AG08396 (cell line): ENCODE data around the gene THAP7.
"Not testable (repeated sequence)": the region's sequence is repeated elsewhere in the genome, so short reads cannot be mapped to it uniquely, and the experiment has no call there.

ENCODE experiments used
- DNase-seq: peaks from one replicate; pipeline ENCODE4 v3.0.0; 2012; ENCODE audit warnings: low spot score, mixed read lengths

THAP7 gene

DNA sequence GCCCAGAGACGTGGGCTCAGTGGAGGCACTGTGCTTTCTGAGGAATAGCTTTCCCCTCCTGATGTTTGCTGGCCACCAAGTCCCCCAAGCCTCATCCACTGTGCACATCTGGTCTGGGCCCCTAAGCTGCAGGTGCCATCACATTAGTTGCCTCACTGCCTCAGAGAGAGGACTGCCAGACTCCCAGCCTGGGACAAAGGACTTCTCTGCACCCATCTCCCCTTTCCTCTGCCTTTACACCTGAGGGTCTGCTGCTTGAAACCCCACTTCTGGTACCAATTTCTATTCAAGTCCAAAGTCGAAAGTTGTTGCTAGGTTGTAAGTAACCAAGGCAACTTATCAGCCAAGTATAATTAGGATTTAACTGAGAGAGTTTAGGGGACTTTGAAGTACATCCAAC lies 23.5 kb downstream of the THAP7 start:
- DNase-seq, result no peak

DNA sequence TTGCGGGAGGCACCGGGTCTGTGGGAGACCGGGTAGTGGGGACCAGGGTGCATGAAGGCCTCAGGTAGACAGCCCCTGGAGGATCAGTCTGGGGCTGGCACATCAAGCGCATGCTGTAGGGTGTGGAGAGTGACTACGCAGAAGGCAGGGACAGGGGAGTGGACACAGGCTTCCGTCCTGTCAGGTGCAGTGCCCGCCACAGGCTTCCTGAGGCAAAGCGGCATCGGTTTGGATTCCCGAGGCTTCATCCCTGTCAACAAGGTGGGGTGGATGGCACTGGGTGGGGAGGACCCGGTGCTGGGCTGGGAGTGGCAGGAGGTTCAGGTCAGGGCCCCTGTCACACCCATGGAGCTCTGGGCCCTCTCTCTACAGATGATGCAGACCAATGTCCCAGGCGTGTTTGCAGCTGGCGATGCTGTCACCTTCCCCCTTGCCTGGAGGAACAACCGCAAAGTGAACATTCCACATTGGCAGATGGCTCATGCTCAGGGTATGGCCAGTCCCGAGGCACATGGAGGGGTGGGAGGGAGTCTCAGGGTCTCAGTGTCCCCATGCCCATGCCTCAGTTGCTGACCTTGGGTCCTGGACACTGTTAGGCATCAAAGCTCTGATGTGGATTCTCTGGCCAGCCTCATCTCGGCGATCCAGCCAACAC lies 24.3 kb downstream of the THAP7 start:
- DNase-seq, result no peak

GRCh38 chr22:20977019-20977418 lies 24.9 kb downstream of the THAP7 start:
- no peak for DNase-seq

DNA sequence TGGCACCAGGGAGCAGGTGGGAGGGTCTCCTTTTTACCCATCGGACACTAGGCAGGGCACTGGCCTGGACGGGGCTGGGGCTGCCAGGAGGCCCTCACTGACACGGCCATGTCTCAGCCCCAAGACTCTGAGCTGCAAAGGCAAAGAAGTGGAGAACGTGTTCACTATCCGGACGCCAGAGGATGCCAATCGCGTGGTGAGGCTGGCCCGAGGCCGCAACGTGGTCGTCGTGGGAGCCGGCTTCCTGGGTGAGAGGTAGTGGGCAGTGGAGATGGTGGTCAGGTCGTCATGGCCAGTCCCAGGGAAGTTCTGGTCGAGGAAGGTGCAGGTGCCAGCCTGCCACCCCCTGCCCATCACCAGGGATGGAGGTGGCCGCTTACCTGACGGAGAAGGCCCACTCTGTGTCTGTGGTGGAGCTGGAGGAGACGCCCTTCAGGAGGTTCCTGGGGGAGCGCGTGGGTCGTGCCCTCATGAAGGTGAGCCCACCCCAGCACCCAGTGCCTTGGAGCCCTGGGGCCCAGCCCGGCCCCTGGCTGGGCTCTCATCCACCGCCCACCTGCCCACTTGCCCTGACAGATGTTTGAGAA lies 25.5 kb downstream of the THAP7 start:
- DNase-seq, result no peak

GRCh38 chr22:20975541-20976290 lies 26.2 kb downstream of the THAP7 start:
- no peak for DNase-seq

DNA sequence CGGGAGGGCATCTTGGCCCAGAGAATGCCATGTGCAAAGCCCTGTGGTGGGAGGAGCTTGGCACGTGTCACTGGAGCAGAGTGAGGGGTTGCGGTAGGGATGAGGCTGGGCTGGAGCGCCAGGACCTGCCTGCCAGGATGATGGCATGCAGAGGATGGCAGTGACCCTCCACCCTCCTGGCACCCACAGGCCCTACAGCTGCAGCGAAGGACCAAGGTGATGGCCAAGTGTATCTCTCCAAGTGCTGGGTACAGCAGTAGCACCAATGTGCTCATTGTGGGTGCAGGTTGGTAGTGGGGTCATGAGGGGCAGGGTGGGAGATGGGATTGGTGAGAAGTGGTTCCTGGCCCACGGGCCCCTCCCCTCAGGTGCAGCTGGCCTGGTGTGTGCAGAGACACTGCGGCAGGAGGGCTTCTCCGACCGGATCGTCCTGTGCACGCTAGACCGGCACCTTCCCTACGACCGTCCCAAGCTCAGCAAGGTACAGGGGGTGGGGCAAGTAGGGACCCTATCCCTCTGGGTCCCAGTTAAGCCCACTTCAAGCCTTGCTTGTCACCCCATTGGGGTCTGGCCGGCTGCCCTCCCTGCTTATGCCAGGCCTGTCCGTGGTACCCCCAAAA lies 27.5 kb downstream of the THAP7 start:
- no peak for DNase-seq

DNA sequence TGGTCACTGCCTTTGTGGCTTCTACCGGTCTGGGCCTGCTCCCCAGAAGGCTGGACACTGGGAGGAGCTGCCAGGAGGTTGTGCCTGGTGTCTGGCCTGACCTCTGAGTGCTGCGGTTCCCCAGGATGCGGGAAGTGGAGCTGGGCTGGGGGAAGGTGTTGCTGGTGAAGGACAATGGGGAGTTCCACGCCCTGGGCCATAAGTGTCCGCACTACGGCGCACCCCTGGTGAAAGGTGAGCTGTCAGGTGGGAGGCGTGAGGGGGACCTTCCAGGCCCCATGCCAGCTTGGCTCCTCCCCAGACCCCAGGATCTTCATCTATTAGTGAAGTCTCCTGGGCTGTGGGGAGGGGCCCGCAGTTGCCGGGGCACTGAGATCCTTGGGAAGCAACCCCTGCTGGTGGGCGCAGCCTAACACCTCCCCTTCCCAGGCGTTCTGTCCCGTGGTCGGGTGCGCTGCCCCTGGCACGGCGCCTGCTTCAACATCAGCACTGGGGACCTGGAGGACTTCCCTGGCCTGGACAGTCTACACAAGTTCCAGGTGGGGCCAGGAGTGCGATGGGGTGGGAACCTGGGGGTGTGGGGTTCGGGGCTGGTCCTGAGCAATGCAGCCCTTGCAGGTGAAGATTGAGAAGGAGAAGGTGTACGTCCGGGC lies 28.2 kb downstream of the THAP7 start:
- no peak for DNase-seq

- no peak for DNase-seq
These were observed 28.9 kb downstream of the THAP7 start for GRCh38 chr22:20972933-20973577.

GRCh38 chr22:20972014-20972694 lies 29.8 kb downstream of the THAP7 start:
- DNase-seq, result not testable (repeated sequence)

- no peak for DNase-seq
These were observed 30.8 kb downstream of the THAP7 start for GRCh38 chr22:20970939-20971657.

DNA sequence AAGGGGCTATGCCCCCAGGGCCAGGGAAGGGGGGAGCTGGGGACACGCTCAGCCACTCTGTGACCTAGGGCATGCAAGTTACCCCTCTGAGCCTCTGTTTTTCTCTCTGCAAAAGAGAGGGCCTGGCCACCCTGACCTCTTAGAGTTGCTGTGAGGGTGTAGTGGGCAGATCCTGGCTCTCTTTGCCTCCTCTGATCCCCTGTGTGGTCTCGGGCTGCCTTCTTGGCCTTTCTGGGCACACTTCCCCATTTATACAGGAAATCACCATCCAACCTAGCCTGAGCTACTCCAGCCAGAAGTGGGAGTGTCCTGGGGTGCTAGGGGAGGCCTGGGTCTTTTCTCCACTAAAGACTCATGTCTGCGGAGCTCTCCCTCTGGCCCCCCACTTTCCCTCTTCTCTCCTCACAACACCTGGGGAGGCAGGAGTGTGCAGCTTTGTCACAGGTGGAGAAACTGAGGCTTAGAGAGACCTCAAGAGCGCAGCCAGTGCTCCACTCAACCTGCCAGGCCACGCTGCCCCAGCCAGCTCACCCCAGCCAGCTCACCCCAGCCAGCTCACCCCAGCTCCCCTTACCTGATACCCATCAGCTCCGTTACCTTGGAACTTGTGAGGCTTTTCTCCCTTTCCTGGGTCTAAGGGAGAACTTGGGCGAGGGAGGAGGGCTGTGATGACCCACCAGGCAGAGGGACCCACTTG lies 33.5 kb downstream of the THAP7 start:
- DNase-seq, result no peak

DNA sequence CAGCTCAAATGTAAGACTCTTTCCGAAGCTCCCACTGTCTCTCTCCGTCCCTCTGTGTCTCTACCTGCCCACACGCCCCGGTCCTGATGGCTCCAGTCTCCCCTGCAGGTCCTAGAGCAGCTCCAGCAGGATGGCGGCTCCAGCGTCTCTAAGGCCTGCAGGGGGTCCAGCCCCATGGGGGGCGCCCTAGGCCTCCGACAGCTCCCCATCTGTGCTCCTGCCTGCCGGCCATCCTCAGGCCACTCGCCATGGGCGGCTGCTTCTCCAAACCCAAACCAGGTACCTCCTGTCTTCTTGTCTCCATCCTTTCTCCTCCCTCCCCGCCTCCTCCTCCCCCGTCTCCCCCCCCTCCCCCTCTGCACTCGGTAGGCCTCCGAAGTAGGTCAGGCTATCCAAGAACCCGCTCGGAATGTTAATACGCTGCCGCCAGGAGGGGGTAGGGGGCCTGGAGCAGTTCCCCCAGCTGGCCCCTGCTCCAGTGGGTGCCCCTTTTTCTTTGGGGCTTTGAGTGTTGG lies 34.2 kb downstream of the THAP7 start:
- DNase-seq, result no peak

DNA sequence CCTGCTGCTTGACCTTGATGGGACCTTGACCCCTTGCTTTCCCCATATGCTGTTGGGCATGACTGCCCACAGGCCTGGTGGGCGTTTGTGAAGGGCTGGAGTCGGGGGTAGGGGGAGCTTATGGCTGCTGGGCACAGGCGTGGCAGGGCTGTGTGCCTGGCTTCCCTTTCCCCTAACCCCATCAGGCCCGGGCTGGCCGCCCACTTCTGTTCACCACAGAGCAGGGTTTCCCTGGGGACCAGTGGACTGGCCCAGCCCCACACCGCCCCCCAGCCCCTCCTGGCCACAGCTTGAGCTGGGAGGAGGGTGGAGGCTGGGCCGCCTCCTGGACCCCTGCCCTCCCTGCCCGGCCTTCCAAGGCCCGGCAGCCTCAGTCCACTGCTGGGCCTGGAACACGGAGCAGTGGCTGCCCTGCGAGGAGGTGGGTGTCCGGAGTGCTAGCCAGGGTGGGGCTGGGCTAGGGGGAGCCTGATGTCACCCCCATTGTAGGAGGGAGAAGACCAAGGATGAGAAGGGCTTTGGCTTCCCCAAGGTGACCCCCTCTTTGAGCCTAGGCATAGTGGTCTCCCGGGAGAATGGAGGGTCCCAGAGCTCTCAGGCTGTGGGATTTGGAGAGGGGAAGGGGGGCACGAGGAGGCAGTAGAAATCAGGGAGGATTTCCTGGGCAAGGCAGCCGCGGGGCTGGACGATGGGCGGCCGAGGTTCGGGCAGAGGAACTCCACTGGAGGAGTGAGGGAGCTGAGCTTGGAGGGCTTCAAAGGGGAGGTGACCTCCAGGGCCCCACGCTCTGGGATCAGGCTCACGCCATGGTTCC lies 34.8 kb downstream of the THAP7 start, which contains the start of gene AIFM3:
Gene AIFM3 (plus strand): TSS at position 373 of the 814 bp plus-strand sequence. CDS start 690 bp downstream, outside the sequence.
- no peak for DNase-seq

DNA sequence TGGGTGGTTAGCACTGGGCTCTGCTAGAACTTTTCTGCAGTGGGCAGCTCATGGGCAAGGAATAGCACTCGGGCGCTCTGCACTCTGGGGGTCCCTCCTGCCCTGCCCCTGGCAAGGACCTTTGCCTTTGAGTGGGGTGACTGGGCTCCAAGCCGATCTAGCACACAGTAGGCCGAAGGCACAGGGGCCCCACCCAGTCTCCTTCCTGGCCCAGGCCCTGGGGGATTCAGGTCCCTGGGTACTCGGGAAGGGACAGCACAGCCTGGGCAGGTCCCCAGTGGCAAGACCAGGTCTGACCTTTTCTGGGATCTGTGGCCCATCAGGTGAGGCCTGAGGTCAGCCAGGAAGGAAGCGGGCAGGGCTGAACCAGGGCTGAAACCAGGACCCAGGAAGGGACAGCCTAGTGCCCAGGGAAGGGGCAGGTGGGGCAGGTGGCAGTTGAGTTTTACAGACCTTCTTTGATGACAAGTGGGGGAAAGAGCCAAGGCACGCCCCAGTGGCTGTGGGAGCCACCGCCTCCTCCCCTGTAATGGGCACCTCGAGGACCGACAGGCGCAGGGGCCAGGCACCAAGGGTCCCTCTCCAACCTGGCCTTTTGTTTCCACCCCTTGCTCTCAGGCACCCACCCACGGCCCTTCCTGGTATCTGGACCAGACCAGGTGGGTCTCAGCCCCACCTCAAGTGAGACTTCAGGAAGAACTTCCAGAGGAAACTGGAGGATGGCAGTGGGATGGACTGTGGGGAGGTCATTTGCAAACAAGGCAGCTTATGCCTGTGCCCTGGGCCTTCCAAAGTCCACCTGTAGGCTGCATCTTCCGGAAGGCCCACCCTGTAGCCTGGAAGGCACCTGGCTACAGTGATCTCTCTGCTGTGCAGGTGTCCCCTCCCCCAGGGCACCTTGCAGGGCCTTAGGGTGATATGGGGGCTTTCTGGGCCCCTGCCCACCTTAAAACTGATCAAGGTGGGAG lies 35.7 kb downstream of the THAP7 start:
- DNase-seq, result no peak

DNA sequence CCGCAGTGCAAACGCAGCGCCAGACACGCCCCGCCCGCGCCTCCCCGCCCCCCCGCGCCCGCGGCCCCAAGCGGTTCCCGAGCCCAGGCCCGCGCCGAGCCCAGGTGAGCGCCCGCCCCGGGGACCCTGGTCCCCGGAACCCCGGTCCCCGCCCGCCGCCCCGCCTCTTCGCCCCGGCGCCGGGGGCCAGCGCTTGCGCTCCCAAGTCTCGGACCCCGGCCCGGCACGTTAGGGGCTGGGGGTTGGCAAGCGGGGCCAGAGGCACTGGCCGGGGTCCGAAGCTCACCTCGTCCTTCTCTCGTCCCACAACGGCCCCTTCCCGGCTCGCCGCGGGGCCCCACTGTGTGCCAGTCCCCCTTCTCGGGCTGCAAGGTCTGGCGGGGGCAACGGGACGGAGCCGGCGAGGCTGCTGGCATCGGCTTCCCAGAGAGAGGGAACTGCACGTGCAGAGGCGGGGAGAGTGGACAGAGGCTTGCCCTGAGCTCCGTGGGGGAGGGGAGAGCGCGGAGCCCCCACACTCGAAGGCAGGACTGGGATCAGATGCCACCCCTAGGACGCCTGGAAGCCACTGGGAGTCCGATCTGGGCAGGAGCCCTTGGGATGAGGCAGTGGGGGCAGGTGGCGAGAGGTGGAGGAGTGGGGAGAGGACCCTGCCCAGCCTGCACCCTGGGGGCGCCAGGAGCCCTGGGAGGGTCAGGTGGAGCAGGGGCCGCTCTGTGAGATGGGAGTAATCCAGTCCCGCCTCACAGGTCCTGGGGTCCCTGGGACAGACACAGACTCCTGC lies 36.6 kb downstream of the THAP7 start:
- no peak for DNase-seq

DNA sequence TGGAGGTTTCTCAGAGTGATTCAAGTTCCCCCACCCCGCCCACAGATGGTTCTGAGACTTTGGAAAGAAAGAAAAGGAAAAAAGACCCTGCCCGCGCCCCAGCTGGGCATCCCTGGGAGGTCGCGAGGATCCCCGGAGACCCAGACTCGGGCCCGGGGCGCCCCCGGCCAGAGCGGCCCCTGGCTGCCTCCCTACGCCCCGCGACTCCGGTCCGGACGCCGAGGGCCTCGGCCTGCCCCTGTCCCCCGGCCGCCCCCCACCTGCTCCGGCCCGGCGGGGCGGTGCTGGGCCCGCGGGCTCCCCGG lies 37.2 kb downstream of the THAP7 start:
- no peak for DNase-seq
